Activated naive CD8-positive, alpha-beta T cell treated with anti-CD3 and anti-CD28 coated beads for 36 hours (primary cell): Measurements from ENCODE around the gene RPLP2. TPM values are rescaled to one million over a fixed set of nuclear protein-coding genes. Genes with fewer than 3 reads are reported as not detected.

Experiments
- DNase-seq: peaks from one replicate; pipeline ENCODE4 v3.0.0; 2021
- H3K27ac Mint-ChIP-seq: one replicate; pipeline ENCODE4 v1.8.0; 2022; ENCODE audit warnings: mild to moderate bottlenecking, moderate library complexity, mixed read lengths
- H3K27me3 Mint-ChIP-seq: one replicate; pipeline ENCODE4 v1.8.0; 2022; ENCODE audit warnings: mild to moderate bottlenecking, mixed read lengths
- H3K36me3 Mint-ChIP-seq: one replicate; pipeline ENCODE4 v1.8.0; 2021; ENCODE audit warnings: mild to moderate bottlenecking, mixed read lengths
- H3K4me1 Mint-ChIP-seq: one replicate; pipeline ENCODE4 v1.8.0; 2021; ENCODE audit warnings: mixed read lengths
- H3K4me3 Mint-ChIP-seq: one replicate; pipeline ENCODE4 v1.8.0; 2022; ENCODE audit warnings: mild to moderate bottlenecking, moderate library complexity, mixed read lengths
- H3K9me3 Mint-ChIP-seq: one replicate; pipeline ENCODE4 v1.8.0; 2022; ENCODE audit warnings: mixed read lengths
- total RNA-seq, 2 experiments: library from RNA; stranded (reverse); gene quantifications; one replicate each; pipeline ENCODE4 v1.2.3, GENCODE V29; 2021

The RPLP2 gene
- total RNA-seq, 2 experiments from 2014 or later, result 3,139 to 3,274 TPM

DNA sequence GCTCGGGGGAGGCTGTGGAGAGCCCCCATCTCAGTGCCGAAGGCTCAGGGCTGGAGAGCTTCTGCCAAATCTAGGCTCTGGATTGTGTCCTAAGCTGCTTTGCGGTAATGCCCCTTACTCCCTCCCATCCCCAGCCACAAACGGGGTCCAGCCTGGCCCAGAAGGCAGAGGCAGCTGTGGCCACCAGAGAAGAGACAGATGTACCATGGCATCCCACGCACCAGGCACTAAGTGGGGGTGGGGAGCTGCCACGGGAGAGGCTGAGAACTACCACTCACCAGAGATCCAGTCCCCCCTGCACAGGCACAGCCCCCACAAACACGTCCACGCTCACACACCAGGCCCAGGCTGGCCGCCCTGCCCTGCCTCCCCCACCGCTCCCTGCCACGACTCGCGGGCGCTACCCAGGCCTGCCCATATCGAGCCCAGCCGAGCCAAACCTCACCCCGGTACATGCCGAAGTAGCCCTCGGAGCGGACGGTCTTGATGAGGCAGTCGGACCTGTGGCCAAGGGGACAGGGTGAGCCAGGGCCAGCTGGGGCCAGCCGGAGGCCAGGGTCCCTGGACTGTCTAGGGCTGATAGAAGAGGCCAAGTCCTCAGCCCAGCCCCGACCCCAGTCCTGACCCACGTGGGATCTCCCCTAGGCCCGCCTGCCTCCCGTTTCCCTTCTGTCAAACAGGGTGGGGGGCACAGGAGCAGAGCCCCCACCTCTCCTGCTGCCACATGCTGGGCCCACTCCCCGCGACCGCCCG, 15.6 kb upstream of the RPLP2 start:
- Mint-ChIP-seq H3K27me3 (no peaks in the 10 kb centered on the region), H3K36me3 (peaks cover 12% of the 10 kb centered on the region), H3K27ac (no peak overlapping the region), H3K4me3 (peak overlapping the region; percentile 62), H3K9me3 (no peaks in the 10 kb centered on the region), H3K4me1 (peaks cover 9% of the 10 kb centered on the region)
- DNase-seq, result no peak

DNA sequence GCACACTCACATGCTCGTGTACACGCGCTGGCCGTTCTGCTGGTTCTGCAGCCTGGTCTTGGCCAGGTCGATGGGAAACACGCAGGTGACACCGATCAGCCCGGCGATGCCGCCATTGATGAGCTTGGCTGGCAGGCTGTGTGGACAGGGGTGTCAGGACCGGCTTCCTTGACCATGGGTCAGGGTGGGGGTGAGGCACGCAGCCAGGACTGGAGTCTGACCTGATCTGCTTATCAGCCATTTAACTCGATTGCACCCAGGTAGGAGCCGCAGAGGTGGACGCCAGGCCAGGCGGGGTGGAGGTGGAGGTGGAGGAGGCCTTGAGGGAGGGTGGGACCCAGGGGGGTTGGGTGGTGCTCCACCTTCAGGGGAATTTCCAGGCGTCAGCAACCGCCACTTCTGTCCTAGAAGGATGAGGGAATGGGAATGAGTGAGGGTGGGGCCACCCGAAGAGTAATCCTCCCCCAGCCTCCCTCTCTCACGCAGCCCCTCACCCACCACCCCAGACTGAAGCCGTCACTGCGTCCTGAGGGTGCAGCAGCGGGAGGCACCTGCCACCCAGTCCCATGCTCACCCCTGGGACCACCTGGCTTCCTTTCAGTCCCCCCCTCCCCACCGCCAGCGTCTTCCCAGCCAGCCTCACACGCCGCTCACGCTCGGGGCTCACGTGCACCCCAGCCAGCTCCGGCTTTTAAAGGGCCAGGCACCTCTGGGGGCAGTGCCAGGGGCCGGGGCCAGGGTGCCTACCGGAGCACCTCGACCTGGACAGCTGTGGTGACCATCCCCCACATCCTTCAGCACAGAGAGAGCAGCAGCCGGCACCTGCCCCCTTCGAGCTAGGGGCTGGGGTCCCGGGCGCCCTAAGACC, 14.8 kb upstream of the RPLP2 start:
- Mint-ChIP-seq H3K36me3 (peaks cover 12% of the 10 kb centered on the region), H3K27me3 (no peaks in the 10 kb centered on the region), H3K27ac (no peak overlapping the region), H3K4me3 (peak overlapping the region; percentile 93), H3K4me1 (peaks cover 9% of the 10 kb centered on the region), H3K9me3 (no peaks in the 10 kb centered on the region)
- DNase-seq, result no peak

DNA sequence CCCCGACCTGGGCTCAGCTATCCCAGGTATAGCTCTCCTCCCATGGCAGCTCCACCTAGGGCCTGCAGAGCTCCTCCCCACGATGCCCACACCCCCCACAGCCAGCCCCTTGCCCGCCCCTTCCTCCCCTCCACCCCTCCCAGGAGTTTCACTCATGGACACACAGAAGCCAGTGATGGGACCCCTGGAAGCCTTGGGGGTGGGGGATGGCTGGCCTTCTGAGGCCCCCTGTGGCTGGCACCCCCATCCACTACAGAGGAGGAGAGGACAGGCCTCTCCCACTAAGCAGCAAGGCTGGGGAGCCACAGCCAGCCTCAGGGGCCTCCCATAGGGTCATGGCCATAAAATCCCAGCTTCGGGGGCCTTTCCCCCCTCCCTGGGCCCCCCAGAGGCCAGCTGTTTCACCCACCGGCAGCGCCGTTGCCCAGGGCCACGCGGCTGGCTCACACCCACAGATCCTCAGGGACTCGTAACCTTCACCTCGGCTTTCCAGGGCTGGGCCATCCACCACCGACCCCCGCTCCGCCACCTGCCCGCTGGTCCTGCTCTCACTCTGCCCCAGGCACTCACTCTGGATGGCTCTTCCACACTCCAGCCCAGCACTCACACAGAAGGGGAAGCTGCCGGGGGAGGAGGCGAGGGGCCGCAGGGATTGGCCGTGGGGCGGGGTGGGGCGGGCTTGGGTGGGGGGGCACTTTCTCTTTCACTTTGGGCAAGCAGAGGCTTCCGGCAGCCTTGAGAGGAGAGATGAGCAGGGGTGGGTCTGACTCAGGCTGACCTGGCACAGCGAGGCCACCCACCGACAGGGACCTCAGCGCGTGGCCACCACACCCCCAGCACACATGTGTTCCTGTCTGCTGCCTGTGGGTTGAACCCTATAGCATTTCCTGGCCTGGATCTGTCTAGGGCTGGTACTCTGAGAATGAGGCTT, 13.9 kb upstream of the RPLP2 start:
- Mint-ChIP-seq H3K4me3 (peak overlapping the region; percentile 93), H3K9me3 (no peaks in the 10 kb centered on the region), H3K27me3 (no peaks in the 10 kb centered on the region), H3K27ac (peak overlapping the region; percentile 85), H3K4me1 (peaks cover 9% of the 10 kb centered on the region), H3K36me3 (peaks cover 10% of the 10 kb centered on the region)
- peak; percentile 86 for DNase-seq

GRCh38 chr11:796565-797295, 13.0 kb upstream of the RPLP2 start:
- Mint-ChIP-seq H3K4me3 (peak overlapping the region; percentile 93), H3K9me3 (no peaks in the 10 kb centered on the region), H3K4me1 (peaks cover 9% of the 10 kb centered on the region), H3K27ac (peak overlapping the region; percentile 85), H3K36me3 (peaks cover 8% of the 10 kb centered on the region), H3K27me3 (no peaks in the 10 kb centered on the region)
- DNase-seq, result no peak

DNA sequence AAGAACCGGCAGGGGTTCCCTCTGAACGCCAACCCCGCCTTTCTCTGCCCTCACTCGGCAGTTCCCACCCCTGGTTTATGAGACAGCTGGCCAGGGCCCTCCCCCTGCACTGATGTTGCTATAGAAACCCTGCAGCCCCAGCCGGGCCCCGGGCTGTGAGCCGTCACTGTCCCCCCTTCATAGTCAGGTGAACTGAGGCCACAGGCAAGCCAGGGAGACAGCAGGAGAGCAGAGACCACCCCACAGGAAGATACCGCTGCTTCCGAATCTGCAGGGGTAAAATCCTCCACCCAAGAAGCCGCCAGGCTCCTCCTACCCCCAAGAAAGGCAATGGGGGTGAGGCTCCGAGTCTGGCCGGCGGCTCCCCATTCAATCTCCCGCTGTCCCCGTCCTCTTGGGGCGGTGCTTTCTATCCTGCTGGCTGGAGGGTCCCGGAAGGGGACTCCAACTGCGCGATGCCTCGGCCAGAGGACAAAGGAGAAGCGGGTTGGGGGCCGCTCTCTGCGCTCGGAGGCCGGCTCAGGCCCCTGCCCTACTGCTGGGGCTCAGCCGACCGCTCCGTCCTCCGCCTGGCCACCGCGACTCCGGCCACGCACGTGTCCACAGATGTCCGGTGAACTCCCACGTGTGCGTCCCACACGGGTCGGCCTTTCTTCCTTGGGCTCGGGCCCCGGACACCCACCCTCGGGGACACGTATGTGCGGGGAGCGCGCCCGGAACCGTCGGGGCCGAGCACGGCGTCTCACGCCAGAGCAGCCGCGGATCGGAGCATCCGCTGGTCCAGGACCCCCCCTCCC, 12.3 kb upstream of the RPLP2 start:
- peak; percentile 89 for DNase-seq

DNA sequence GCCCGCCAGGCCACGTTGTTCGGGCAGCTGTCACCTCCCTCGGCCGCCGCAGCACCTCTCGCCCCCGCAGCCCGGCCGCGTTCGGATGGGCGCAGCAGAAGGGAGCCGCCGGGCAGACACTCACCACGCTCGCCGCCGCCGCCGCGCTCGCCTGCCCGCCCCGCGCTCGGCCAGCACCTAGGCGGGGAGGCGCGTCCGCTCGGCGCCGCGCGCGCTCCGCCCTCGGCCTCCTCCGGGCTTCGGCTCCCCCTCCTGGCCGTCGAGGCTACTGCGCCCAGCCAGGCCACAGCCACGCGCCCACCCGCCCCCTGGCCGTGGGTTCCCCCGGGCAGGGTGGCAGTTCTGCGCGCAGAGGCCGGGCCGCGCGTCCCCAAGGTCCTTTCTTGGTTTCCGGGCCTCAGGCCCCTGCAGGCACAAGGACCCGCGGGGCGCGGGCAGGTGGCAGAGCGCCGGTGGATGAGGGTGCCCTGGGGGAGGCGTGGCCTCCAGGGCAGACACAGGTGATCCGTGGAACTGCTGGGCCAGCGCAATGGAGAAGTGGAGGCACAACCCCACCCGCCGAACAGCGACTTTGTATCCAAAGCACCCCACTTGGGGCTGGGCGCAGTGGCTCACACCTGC, 11.6 kb upstream of the RPLP2 start, which contains the start of gene SLC25A22:
Gene SLC25A22 (minus strand): TSS at position 189 of the 621 bp plus-strand sequence. CDS start 3,275 bp downstream, outside the sequence.
- peaks cover 8% of the 10 kb centered on the region for H3K36me3 Mint-ChIP-seq
- H3K9me3 Mint-ChIP-seq, result no peaks in the 10 kb centered on the region
- H3K27ac Mint-ChIP-seq, result peak within 1 kb of the TSS; percentile 85
- H3K4me3 Mint-ChIP-seq, result peak within 1 kb of the TSS; percentile 93
- peak; percentile 93 for DNase-seq
- H3K4me1 Mint-ChIP-seq, result peaks cover 10% of the 10 kb centered on the region
- H3K27me3 Mint-ChIP-seq, result no peaks in the 10 kb centered on the region

More for the DNA sequence above, 12.3 kb upstream of the RPLP2 start:
- Mint-ChIP-seq H3K4me3 (peak overlapping the region; percentile 93), H3K4me1 (peaks cover 9% of the 10 kb centered on the region), H3K27ac (peak overlapping the region; percentile 85), H3K36me3 (peaks cover 8% of the 10 kb centered on the region), H3K27me3 (no peaks in the 10 kb centered on the region), H3K9me3 (no peaks in the 10 kb centered on the region)

- Mint-ChIP-seq H3K4me3 (no peak overlapping the region), H3K4me1 (peaks cover 15% of the 10 kb centered on the region), H3K36me3 (peaks cover 4% of the 10 kb centered on the region), H3K27ac (no peak overlapping the region), H3K27me3 (no peaks in the 10 kb centered on the region), H3K9me3 (no peaks in the 10 kb centered on the region)
- DNase-seq, result no peak
Measured at GRCh38 chr11:799641-800316, 10.0 kb upstream of the RPLP2 start.

- H3K36me3 Mint-ChIP-seq, result peaks cover 4% of the 10 kb centered on the region
- H3K4me3 Mint-ChIP-seq, result no peak overlapping the region
- no peaks in the 10 kb centered on the region for H3K9me3 Mint-ChIP-seq
- no peaks in the 10 kb centered on the region for H3K27me3 Mint-ChIP-seq
- H3K4me1 Mint-ChIP-seq, result peaks cover 14% of the 10 kb centered on the region
- DNase-seq, result no peak
- H3K27ac Mint-ChIP-seq, result no peak overlapping the region
Measured at GRCh38 chr11:800473-800872, 9.3 kb upstream of the RPLP2 start.

DNA sequence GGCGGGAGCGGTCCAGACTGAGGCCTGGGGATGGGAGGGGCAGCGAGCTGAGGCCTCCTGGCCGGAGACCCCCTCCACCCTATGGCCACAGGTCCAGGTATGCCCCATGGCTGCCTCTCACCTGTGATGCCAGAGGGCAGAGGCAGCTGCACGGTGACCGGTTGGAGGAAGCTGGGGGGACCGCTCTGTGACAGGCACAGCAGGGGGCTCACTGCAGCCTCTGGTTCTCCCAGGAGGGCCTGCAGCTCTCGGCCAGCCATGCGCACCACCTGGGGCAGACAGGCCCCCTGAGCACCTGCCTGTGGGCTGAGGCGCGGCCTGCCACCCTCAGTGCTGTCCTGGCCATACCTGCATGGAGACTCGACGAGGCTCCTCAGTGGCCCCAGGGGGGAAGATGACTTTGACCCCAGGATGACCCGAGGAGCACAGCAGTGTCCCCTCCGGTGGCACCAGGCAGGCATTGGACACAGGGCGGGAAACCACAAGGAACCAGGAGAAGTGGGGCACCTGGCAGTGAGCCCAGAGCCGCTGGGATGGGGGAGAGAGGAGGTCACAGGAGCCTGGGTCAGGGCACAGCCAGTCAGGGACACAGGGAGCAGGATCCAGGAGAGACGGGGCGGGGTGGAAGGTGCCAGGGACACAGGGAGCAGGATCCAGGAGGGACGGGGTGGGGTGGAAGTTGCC, 8.5 kb upstream of the RPLP2 start:
- no peaks in the 10 kb centered on the region for H3K9me3 Mint-ChIP-seq
- H3K27me3 Mint-ChIP-seq, result no peaks in the 10 kb centered on the region
- H3K36me3 Mint-ChIP-seq, result peaks cover 4% of the 10 kb centered on the region
- peaks cover 19% of the 10 kb centered on the region for H3K4me1 Mint-ChIP-seq
- H3K4me3 Mint-ChIP-seq, result peak overlapping the region; percentile 29
- no peak overlapping the region for H3K27ac Mint-ChIP-seq
- no peak for DNase-seq

DNA sequence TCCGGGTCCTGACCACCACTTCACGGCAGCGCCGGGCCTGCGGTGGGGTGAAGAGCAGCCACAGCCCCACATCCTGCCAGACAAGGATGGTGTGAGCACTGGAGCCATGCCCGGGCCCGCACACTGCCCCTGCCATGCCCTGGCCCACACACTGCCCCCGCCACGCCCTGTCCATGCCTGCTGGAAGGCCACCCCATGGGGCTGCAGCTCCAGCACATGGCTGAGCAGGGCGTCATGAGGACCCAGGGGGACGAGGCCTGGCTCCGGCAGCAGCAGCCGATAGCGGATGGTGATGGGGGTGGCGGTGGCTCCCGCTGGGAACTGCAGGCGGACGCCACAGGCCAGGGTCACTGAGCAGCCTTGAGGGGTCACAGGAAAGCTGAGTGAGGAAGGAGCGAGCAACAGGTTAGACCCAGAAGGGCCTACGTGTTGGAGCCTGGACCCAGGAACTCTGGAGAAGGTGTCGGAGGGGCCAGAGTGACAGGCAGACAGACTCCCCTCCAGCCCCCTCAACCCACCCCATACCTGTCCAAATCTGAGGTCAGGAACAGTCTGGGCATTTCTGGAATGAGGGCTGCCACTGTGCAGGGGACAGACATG, 7.6 kb upstream of the RPLP2 start:
- H3K4me1 Mint-ChIP-seq, result peaks cover 16% of the 10 kb centered on the region
- no peaks in the 10 kb centered on the region for H3K27me3 Mint-ChIP-seq
- H3K4me3 Mint-ChIP-seq, result no peak overlapping the region
- no peak overlapping the region for H3K27ac Mint-ChIP-seq
- no peak for DNase-seq
- H3K9me3 Mint-ChIP-seq, result no peaks in the 10 kb centered on the region
- H3K36me3 Mint-ChIP-seq, result peaks cover 4% of the 10 kb centered on the region

DNA sequence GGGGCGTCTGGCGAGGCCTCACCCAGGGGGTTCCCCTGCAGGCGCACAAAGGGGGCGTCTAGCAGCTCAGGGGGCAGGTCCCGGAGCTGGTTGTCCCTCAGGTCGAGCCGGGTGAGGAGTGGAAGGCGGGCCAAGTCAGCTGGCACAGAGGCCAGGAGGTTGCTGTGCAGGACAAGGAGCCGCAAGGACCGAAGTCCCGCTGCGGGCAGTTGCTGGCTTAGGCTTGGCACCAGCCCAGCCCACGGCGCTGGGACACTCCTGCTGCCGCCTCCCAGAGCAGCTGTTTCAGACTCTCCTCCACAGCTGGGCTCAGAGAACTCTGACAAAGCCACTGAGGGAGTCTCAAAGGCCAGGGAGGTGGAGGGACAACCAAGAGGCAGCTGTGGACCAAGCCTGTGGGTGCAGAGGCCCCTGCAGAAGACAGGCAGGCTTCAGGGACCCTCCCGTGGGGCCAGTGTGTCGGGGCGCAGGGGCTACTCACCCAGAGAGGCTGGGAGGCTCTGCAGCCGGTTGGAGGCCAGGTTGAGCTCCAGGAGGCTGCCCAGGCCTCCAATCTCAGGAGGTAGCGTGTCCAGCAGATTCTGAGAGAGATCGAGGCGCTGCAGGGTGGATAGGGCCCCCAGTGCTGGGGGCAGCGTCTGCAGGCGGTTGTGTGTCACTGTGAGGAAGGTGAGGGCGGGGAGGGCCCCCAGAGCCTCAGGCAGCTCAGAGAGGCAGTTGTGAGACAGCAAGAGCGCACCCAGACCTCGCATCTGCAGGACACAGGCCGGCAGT, 6.9 kb upstream of the RPLP2 start:
- Mint-ChIP-seq H3K4me3 (no peak overlapping the region), H3K36me3 (peaks cover 6% of the 10 kb centered on the region), H3K4me1 (peaks cover 19% of the 10 kb centered on the region), H3K27ac (no peak overlapping the region), H3K9me3 (no peaks in the 10 kb centered on the region), H3K27me3 (no peaks in the 10 kb centered on the region)
- DNase-seq, result no peak

DNA sequence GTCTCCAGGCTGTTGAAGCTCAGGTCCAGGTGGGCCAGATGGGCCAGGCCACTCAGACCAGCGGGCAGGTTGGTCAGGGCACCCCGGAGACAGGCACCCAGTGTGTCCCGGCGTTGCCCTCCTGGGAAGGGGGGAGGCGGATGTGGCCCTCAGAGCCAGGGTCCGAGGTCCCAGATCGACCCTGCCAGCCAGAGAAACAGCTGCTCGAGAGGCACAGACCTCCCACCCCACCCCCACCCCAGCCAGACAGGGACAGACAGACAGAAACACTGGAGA, 6.4 kb upstream of the RPLP2 start:
- Mint-ChIP-seq H3K9me3 (no peaks in the 10 kb centered on the region), H3K4me3 (no peak overlapping the region), H3K4me1 (peaks cover 22% of the 10 kb centered on the region), H3K36me3 (peaks cover 7% of the 10 kb centered on the region), H3K27me3 (no peaks in the 10 kb centered on the region), H3K27ac (no peak overlapping the region)
- DNase-seq, result no peak
